Calu3 (cell line): ENCODE results near the gene BRSK2. TPM values are rescaled to one million over a fixed set of nuclear protein-coding genes. Genes with fewer than 3 reads are reported as not detected.

ENCODE experiments used
- BruUV-seq: library from RNA; stranded (reverse); fragments of 400-500 nt; replicated peaks from 2 replicates; lab custom pipeline; 2021; lab: Mats Ljungman, UMichigan
- CTCF ChIA-PET: fragments of 300-600 bp; sonication (Branson Sonifier 250); formaldehyde crosslinking; loops from one replicate; lab custom pipeline; 2022; ENCODE audit warnings: antibody characterized with exemption; lab: Charles Lee
- DNase-seq: peaks from one replicate; pipeline ENCODE4 v3.0.0; 2022
- H3K27ac Mint-ChIP-seq: one replicate; pipeline ENCODE4 v1.8.0; 2022; ENCODE audit warnings: mixed read lengths; ENCODE audit not compliant: unreplicated experiment
- H3K27me3 Mint-ChIP-seq: one replicate; pipeline ENCODE4 v1.8.0; 2022; ENCODE audit warnings: mixed read lengths; ENCODE audit not compliant: unreplicated experiment
- H3K36me3 Mint-ChIP-seq: one replicate; pipeline ENCODE4 v1.8.0; 2022; ENCODE audit warnings: mild to moderate bottlenecking, moderate library complexity, mixed read lengths; ENCODE audit not compliant: insufficient read depth, unreplicated experiment
- H3K4me1 Mint-ChIP-seq: one replicate; pipeline ENCODE4 v1.8.0; 2022; ENCODE audit warnings: mild to moderate bottlenecking, low read depth, mixed read lengths; ENCODE audit not compliant: unreplicated experiment
- H3K4me3 Mint-ChIP-seq: one replicate; pipeline ENCODE4 v1.8.0; 2022; ENCODE audit warnings: mild to moderate bottlenecking, low read depth, moderate library complexity, mixed read lengths; ENCODE audit not compliant: unreplicated experiment
- H3K9me3 Mint-ChIP-seq: one replicate; pipeline ENCODE4 v1.8.0; 2022; ENCODE audit warnings: low read depth, mixed read lengths; ENCODE audit not compliant: unreplicated experiment
- intact Hi-C: fragments of 100-400 bp; cut with micrococcal nuclease; formaldehyde crosslinking; loops from one replicate; pipeline ENCODE4 v1.10.0; 2022; ENCODE audit not compliant: unreplicated experiment
- total RNA-seq: library from RNA; stranded (reverse); gene quantifications from 2 replicates; pipeline ENCODE4 v1.2.3, GENCODE V29; 2022
- TF ChIP-seq, protein P1 (sequence below): fragments of 200-600 bp; IDR thresholded peaks from one replicate; pipeline ENCODE4 v1.8.0; 2022; ENCODE audit warnings: antibody characterized with exemption; ENCODE audit not compliant: unreplicated experiment

BRSK2 gene
- total RNA-seq, 1 experiment from 2014 or later = 2.6 TPM

DNA sequence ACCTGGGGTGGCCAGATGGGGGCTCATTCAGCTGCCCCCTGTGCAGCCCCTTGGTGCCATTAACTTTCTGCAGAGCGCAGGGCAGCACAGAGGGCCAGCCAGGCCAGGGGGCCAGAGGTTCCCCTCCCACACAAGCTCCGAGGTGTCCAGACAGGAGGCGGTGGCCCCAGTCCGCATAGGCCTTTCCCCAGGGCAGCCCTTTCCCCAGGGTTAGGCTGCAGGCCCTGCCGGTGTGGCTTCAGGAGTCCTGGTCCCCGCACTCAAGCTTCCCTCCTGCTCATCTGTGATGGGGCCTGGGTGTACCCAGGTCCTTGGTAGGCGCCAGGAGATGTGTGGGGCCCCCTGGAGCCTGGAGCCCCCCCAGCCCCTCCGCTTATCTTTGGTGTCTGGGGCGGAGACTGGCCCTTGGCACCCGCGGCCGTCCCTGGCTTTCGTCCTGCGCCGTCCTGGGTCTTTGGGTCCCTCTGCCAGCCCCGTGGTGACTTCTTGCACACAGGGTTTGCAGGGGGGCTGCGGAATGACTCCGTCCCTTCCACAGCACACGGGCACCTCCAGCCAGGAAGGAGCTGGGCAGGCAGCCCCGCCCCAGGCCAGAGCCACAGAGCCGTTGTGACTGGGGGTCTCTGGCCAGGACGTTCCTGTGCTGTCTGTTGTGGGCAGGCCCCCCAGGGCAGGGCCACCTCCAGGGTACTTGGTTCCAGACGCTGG lies 8.9 kb downstream of the BRSK2 start:
- H3K36me3 Mint-ChIP-seq = no peaks in the 10 kb centered on the region
- TF ChIP-seq, protein P1, sequence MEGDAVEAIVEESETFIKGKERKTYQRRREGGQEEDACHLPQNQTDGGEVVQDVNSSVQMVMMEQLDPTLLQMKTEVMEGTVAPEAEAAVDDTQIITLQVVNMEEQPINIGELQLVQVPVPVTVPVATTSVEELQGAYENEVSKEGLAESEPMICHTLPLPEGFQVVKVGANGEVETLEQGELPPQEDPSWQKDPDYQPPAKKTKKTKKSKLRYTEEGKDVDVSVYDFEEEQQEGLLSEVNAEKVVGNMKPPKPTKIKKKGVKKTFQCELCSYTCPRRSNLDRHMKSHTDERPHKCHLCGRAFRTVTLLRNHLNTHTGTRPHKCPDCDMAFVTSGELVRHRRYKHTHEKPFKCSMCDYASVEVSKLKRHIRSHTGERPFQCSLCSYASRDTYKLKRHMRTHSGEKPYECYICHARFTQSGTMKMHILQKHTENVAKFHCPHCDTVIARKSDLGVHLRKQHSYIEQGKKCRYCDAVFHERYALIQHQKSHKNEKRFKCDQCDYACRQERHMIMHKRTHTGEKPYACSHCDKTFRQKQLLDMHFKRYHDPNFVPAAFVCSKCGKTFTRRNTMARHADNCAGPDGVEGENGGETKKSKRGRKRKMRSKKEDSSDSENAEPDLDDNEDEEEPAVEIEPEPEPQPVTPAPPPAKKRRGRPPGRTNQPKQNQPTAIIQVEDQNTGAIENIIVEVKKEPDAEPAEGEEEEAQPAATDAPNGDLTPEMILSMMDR = no peak
- peaks cover 36% of the 10 kb centered on the region for H3K27me3 Mint-ChIP-seq
- H3K9me3 Mint-ChIP-seq = no peaks in the 10 kb centered on the region
- H3K4me3 Mint-ChIP-seq = no peak overlapping the region
- BruUV-seq = no TSS peak
- H3K4me1 Mint-ChIP-seq = no peaks in the 10 kb centered on the region
- no peak for DNase-seq
- H3K27ac Mint-ChIP-seq = no peak overlapping the region
- intact Hi-C loops = no loop called here
- CTCF ChIA-PET = no interaction called here

DNA sequence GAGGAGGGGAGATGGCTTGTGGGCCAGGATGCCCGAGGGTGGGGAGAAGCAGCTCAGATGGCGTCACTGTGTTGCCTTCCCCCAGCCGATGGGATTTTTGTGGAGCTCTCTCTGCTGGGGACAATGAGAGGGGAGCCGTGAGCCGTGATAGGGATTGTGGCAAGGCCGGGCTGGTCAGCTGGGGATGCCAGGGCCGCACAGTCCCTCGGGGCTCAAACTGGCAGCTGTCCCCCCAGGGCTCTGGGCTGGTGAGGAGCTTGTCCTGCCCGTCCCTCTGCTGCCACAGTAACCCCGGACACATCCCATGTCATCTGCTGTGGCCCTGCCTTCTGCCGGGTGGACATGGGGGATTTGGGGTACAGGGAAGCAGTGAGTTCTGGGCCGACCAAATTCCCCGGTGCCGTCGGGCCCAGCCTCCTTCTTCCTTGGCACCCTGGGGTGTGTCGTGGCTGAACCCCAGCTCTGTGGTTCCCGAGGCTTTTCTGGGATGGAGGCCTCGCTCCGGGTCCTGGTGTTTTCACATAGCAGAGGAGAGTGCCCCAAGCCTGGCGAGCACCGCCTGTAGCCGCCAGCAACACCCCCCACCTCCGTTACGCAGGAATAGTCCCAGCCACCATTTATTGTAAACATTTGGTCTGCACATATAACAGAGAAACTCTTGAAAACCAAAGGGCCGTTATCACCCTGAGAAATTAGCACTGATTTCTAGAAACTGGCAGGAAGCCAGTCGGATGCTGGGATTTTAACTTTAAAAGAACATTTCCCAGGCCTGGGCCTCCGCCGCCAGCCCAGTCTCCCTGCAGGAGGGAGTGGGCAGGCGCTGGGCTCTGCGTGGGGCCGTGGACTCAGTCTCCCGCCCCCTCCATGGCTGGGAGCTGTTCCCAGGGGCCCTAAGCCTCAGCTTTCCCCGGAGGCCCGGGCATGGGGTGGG lies 9.9 kb downstream of the BRSK2 start:
- peaks cover 43% of the 10 kb centered on the region for H3K27me3 Mint-ChIP-seq
- TF ChIP-seq, protein P1 = no peak
- intact Hi-C loops = no loop called here
- no peak for DNase-seq
- no peak overlapping the region for H3K4me3 Mint-ChIP-seq
- CTCF ChIA-PET = no interaction called here
- BruUV-seq = no TSS peak
- H3K4me1 Mint-ChIP-seq = no peaks in the 10 kb centered on the region
- no peak overlapping the region for H3K27ac Mint-ChIP-seq
- H3K9me3 Mint-ChIP-seq = no peaks in the 10 kb centered on the region
- no peaks in the 10 kb centered on the region for H3K36me3 Mint-ChIP-seq

DNA sequence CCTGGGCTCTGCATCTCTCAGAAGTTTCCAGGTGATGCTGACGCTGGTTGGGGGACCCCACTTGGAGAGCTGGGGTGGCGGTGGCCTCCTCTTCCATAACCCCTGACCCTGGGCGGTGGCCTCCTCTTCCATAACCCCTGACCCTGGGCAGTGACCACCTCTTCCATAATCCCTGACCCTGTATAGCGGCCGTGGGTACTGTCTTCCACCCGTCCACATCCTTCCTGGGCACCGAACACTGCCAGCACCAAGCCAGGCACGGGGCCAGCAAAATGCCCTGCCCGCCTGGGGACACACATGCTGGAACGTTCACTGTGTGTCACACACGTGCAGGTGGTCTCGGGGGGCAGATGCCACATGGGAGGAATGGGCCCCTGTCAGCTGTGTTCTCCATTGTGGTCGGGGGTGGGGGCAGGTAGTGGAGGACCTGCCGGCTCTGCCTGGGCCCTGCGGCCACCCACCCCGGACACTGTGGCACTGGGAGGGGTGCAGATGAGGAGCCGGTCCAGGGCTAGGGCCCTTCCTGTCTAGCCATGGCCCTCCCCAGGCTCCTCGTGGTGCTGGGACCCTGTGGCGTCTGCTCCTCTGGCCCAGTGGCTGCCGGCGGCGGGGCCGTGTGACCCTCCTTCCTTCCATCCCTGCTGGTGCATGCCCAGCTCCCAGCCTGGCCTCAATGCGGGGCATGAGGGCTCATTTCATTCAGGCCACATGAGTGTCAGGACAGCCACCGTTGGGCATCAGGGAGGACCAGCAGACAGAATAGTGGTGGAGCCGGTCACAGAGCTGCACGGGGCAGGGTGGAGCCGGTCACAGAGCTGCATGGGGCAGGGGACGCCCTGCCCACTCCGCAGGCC lies 10.8 kb downstream of the BRSK2 start:
- H3K36me3 Mint-ChIP-seq = no peaks in the 10 kb centered on the region
- H3K9me3 Mint-ChIP-seq = no peaks in the 10 kb centered on the region
- H3K4me1 Mint-ChIP-seq = no peaks in the 10 kb centered on the region
- intact Hi-C loops = no loop called here
- TF ChIP-seq, protein P1 = no peak
- H3K27me3 Mint-ChIP-seq = peaks cover 52% of the 10 kb centered on the region
- no peak overlapping the region for H3K27ac Mint-ChIP-seq
- no peak overlapping the region for H3K4me3 Mint-ChIP-seq
- BruUV-seq = no TSS peak
- DNase-seq = no peak
- CTCF ChIA-PET = no interaction called here

DNA sequence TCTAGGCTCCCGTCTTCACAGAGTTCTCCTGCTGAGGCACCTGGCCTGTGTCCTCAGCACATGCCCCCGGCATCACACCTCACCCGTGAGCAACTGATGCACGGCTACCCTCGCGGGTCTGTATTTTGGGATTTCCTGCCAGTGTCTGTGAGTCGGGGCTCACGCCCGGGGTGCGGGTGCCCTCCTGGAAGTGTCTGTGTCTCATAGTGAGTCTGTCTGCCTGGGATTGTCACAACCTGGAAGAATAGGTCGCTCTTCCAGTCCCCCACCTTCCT lies 11.4 kb downstream of the BRSK2 start:
- no peaks in the 10 kb centered on the region for H3K4me1 Mint-ChIP-seq
- CTCF ChIA-PET = no interaction called here
- peaks cover 57% of the 10 kb centered on the region for H3K27me3 Mint-ChIP-seq
- intact Hi-C loops = no loop called here
- H3K4me3 Mint-ChIP-seq = no peak overlapping the region
- no peak for DNase-seq
- TF ChIP-seq, protein P1 = no peak
- H3K36me3 Mint-ChIP-seq = no peaks in the 10 kb centered on the region
- no peak overlapping the region for H3K27ac Mint-ChIP-seq
- no TSS peak for BruUV-seq
- no peaks in the 10 kb centered on the region for H3K9me3 Mint-ChIP-seq
